A673 (cell line): ENCODE measurements around the gene ADCYAP1R1. TPM values are rescaled to one million over a fixed set of nuclear protein-coding genes. Genes with fewer than 3 reads are reported as not detected.
A peak's percentile ranks its signal among the peaks of the same experiment; 100 is the strongest.

Experiments
- BruUV-seq: library from RNA; stranded (reverse); fragments of 400-500 nt; replicated peaks from 2 replicates; lab custom pipeline; 2021; lab: Mats Ljungman, UMichigan
- CTCF ChIA-PET: fragments of 300-600 bp; sonication (Branson Sonifier 250); formaldehyde crosslinking; loops from one replicate; lab custom pipeline; 2022; ENCODE audit warnings: antibody characterized with exemption; lab: Charles Lee
- POLR2A ChIA-PET: fragments of 300-600 bp; sonication (Branson Sonifier 250); formaldehyde crosslinking; loops from one replicate; lab custom pipeline; 2022; ENCODE audit warnings: antibody characterized with exemption; ENCODE audit not compliant: low non-redundant PET; lab: Charles Lee
- DNase-seq: peaks from one replicate; pipeline ENCODE4 v3.0.0-alpha.2; 2015; ENCODE audit warnings: low spot score
- H3K27ac ChIP-seq: fragments of 200-600 bp; sonication (generic); 2 replicates; pipeline ENCODE4 v1.5.1; 2016; ENCODE audit warnings: mixed run types, low read depth, mild to moderate bottlenecking, mixed read lengths, antibody characterized with exemption, low read length; ENCODE audit not compliant: poor library complexity, severe bottlenecking
- H3K27me3 ChIP-seq: fragments of 200-600 bp; sonication (generic); replicated peaks from 2 replicates; pipeline ENCODE4 v1.6.1; 2017; ENCODE audit warnings: mixed run types, low read depth, mild to moderate bottlenecking, mixed read lengths, antibody characterized with exemption, low read length; ENCODE audit not compliant: insufficient read depth, poor library complexity
- H3K36me3 ChIP-seq: fragments of 200-600 bp; sonication (generic); 2 replicates; pipeline ENCODE4 v1.6.1; 2016; ENCODE audit warnings: mixed run types, mild to moderate bottlenecking, mixed read lengths, antibody characterized with exemption, low read length; ENCODE audit not compliant: insufficient read depth, poor library complexity, severe bottlenecking
- H3K4me1 ChIP-seq: fragments of 200-600 bp; sonication (generic); 2 replicates; pipeline ENCODE4 v1.6.1; 2017; ENCODE audit warnings: mixed run types, mild to moderate bottlenecking, mixed read lengths, antibody characterized with exemption, low read length; ENCODE audit not compliant: insufficient read depth, poor library complexity, severe bottlenecking
- H3K4me3 ChIP-seq: fragments of 200-600 bp; sonication (generic); 2 replicates; pipeline ENCODE4 v1.5.1; 2016; ENCODE audit warnings: low read depth, mixed run types, mild to moderate bottlenecking, mixed read lengths, low read length; ENCODE audit not compliant: poor library complexity, severe bottlenecking
- H3K9me3 ChIP-seq: fragments of 200-600 bp; sonication (generic); 2 replicates; pipeline ENCODE4 v1.6.1; 2016; ENCODE audit warnings: mixed run types, low read depth, mild to moderate bottlenecking, mixed read lengths, antibody characterized with exemption, low read length; ENCODE audit not compliant: poor library complexity, severe bottlenecking
- EZH2 ChIP-seq: fragments of 200-600 bp; sonication (generic); IDR thresholded peaks from 2 replicates; pipeline ENCODE4 v1.6.1; 2017; ENCODE audit warnings: borderline replicate concordance, low read depth, mild to moderate bottlenecking, mixed read lengths, antibody characterized with exemption, low read length; ENCODE audit not compliant: poor library complexity, severe bottlenecking
- intact Hi-C: fragments of 100-400 bp; cut with micrococcal nuclease; formaldehyde crosslinking; loops from one replicate; pipeline ENCODE4 v1.10.0; 2022; ENCODE audit not compliant: unreplicated experiment
- total RNA-seq: library from RNA; stranded (reverse); gene quantifications from 2 replicates; pipeline ENCODE4 v1.2.3, GENCODE V29; 2021
- TF ChIP-seq, protein P1 (sequence below): fragments of 300-800, 200-600 bp; sonication (generic); conservative IDR thresholded peaks from 2 replicates; pipeline ENCODE4 v1.5.1; 2017; ENCODE audit warnings: low read depth, mild to moderate bottlenecking, antibody characterized with exemption, low read length, moderate library complexity, mixed read lengths

The ADCYAP1R1 gene
- total RNA-seq, 1 experiment from 2014 or later = not detected

DNA sequence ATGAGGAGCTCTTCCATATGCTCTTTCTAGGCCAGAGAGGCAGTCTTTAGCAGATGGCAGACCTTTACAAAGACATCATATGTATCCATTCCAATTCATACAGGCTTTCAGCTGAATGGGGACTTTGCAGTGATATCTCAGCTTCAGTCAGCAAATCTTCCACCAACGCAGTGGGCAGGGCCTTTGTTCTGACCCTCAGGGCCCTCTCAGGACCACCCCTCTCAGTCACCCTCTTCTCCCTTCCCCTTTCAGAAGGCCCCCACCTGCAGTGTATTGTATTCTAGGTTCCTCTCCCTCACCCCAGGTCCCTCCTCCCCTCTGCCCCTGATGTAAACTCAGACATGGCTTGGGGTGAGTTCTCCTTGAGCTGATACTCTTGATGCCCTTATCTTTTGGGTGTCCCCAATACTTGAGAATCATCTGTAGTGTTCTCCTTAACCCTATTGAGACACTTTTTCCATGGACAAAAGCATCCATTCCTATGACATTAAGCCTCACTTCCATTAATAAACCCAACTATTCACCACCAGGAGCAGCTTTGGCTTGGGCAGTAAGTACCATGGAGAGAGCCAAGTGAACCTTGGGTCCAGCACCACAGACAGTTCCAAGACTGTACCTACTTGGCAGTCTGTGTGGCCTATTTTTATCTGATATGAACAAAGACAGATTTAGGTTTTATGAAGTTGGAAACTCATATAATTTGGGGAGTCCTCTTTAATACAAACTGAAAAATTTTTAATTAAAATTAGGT is 62.7 kb downstream of the ADCYAP1R1 start:
- BruUV-seq = no TSS peak
- H3K27ac ChIP-seq = no peak overlapping the region
- H3K9me3 ChIP-seq = no peaks in the 10 kb centered on the region
- H3K4me3 ChIP-seq = no peak overlapping the region
- ChIA-PET CTCF (no interaction called here), POLR2A (no interaction called here)
- TF ChIP-seq EZH2 = no peak
- TF ChIP-seq, protein P1, sequence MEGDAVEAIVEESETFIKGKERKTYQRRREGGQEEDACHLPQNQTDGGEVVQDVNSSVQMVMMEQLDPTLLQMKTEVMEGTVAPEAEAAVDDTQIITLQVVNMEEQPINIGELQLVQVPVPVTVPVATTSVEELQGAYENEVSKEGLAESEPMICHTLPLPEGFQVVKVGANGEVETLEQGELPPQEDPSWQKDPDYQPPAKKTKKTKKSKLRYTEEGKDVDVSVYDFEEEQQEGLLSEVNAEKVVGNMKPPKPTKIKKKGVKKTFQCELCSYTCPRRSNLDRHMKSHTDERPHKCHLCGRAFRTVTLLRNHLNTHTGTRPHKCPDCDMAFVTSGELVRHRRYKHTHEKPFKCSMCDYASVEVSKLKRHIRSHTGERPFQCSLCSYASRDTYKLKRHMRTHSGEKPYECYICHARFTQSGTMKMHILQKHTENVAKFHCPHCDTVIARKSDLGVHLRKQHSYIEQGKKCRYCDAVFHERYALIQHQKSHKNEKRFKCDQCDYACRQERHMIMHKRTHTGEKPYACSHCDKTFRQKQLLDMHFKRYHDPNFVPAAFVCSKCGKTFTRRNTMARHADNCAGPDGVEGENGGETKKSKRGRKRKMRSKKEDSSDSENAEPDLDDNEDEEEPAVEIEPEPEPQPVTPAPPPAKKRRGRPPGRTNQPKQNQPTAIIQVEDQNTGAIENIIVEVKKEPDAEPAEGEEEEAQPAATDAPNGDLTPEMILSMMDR = no peak
- peak; percentile 26 for DNase-seq
- H3K4me1 ChIP-seq = no peaks in the 10 kb centered on the region
- H3K27me3 ChIP-seq = peaks cover 12% of the 10 kb centered on the region
- H3K36me3 ChIP-seq = no peaks in the 10 kb centered on the region
- intact Hi-C loops = no loop called here

- intact Hi-C loops = no loop called here
- no peak overlapping the region for H3K27ac ChIP-seq
- DNase-seq = no peak
- H3K9me3 ChIP-seq = no peaks in the 10 kb centered on the region
- H3K27me3 ChIP-seq = peaks cover 15% of the 10 kb centered on the region
- no peaks in the 10 kb centered on the region for H3K4me1 ChIP-seq
- H3K36me3 ChIP-seq = no peaks in the 10 kb centered on the region
- TF ChIP-seq EZH2 = no peak
- TF ChIP-seq, protein P1 = no peak
- no TSS peak for BruUV-seq
- ChIA-PET POLR2A (no interaction called here), CTCF (no interaction called here)
- H3K4me3 ChIP-seq = no peak overlapping the region
Observed at GRCh38 chr7:31116615-31117014, 64.5 kb downstream of the ADCYAP1R1 start.

DNA sequence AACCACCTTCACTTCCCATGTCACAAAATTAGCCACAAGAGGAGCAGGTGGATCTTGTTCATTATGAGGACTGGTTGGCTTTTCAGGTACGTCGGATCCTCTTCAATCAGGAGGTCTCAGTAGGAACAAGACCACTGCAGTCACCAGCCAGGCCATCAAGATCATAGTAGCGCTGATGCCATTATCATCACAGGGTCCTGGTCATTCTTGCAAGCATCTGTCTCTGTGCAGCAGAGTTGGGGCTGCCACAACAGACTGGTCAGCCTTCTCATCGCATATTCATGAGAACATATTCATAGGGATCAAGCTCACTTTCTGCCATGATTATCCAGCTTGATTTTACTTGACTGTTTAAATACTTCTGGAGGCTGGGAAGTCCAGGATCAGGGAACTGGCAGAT is 67.1 kb downstream of the ADCYAP1R1 start:
- intact Hi-C loops = no loop called here
- ChIA-PET POLR2A (no interaction called here), CTCF (interaction anchor here (0.6 to 4.9 kb wide), 2 partner anchors 18 to 136 kb away, joined by 6 to 138 read pairs; no protein-coding TSS in a partner anchor)
- H3K9me3 ChIP-seq = no peaks in the 10 kb centered on the region
- no peaks in the 10 kb centered on the region for H3K4me1 ChIP-seq
- no TSS peak for BruUV-seq
- H3K27me3 ChIP-seq = peaks cover 15% of the 10 kb centered on the region
- no peak overlapping the region for H3K4me3 ChIP-seq
- DNase-seq = no peak
- H3K36me3 ChIP-seq = no peaks in the 10 kb centered on the region
- H3K27ac ChIP-seq = no peak overlapping the region
- TF ChIP-seq EZH2 = no peak
- TF ChIP-seq, protein P1 = no peak
